Fibroblast of skin of abdomen (primary cell): Measurements from ENCODE around the gene FAM162A.
"Not testable (repeated sequence)": the region's sequence is repeated elsewhere in the genome, so short reads cannot be mapped to it uniquely, and the experiment has no call there.

Experiments used
- DNase-seq: peaks from one replicate; pipeline ENCODE4 v3.0.0-alpha.2; 2013

FAM162A gene

DNA sequence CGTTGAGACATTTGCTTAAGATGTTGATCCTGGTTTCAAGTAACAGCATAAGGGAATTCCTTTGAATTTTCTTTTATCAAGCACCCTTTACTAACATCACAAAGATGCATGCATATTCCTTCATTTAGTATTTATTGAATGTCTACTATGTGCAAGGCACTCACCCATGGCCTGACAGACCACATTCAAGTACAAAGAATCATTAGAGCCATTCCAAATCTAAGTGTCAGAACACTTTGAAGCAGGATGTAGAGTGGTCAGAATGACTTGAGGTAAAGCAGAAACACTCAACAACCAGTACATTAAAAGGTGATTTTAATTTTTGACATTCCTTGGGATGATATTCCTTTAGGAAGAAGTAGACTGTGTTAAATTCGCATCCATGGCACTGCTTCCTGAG lies 37.9 kb downstream of the FAM162A start:
- DNase-seq: no peak

DNA sequence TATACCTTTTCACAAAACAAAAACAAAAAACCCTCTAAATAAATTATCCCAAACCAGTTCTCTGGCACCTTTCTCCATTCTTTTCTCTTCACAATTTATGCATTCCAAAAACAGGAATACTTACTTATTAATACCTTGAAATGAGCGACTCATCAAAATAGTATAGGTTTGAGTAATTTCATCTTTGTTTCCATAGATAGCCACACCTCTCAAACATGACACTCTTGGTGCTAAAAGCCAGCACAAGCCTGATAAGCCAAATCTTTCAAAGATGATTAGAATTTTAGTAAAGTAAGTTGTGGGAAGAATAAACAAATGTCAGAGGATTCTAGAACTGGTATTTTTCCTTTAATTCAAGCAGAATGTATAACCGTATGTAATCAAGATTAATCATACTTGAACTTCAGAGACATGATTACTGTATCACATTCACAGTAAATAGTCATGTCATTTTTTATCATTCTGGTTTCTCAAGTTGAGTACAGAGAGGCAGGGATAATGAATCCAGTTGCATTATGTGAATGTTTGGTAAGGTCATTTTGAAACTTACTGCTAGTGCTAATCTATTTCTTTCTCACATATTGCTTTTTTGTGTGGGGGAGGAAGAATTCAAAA lies 44.0 kb downstream of the FAM162A start:
- no peak for DNase-seq

DNA sequence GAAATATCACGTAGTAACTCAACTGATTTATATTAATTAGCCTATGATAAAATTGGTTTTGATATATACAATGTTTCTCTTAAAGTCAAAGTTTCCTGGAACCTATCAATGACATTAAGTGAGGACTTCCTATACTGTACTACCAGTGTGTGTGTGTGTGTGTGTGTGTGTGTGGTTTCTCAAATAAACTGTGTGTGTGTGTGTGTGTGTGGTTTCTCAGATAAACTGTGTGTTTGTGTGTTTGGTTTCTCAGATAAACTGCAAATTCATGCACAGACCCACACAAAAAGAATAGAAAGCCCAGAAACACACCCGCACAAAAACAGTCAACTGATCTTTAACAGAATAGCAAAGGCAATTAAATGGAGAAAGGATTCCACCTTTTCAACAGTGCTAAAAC lies 46.4 kb downstream of the FAM162A start:
- DNase-seq: no peak

DNA sequence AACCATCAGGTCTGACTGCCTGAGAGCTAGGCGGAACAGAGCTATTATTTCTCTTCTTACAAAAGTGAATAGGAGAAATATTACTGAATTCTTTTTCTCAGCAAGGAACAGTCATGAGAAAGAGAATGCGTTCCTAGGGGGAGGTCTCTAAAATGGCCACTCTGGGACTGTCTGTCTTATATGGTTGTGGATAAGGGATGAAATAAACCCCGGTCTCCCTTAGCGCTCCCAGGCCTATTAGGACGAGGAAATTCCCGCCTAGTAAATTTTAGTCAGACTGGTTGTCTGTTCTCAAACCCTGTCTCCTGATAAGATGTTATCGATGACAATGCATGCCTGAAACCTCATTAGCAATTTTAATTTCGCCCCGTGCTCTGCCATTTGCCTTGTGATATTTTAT lies 52.0 kb downstream of the FAM162A start:
- DNase-seq: no peak

DNA sequence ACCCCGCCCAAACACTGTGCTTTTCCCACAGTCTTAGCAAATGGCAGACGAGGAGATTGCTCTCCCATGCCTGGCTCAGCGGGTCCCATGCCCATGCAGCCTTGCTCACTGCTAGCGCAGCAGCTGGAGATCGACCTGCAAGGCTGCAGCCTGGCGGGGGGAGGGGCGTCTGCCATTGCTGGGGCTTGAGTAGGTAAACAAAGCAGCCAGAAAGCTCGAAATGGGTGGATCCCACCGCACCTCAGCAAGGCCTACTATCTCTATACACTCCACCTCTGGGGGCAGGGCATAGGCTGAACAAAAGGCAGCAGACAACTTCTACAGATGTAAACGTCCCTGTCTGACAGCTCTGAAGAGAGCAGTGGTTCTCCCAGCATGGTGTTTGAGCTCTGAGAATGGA lies 59.1 kb downstream of the FAM162A start:
- DNase-seq: no peak

DNA sequence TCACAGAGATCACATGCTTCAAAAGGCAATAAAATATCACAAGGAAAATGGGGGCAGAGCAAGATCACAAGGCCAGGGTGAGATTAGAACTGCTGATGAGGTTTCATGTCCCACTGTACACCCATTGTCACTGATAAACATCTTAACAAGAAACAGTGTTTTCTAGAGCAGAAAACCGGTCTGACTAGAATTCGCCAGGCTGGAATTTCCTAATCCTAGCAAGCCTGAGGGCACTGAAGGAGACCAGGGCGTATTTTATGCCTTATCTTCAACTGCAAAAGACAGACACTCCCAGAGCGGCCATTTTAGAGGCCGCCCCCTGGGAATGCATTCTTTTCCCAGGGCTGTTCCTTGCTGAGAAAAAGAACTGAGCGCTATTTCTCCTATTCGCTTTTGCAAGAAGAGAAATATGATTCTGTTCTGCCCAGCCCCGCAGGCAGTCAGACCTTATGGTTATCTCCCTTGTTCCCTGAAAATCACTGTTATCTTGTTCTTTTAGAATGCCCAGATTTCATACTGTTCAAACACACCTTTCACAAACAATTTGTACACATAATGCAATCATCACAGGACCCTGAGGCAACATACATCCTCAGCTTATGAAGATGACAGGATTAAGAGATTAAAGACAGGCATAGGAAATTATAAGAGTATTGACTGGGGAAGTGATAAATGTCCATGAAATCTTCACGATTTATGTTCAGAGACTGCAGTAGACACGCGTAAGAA lies 59.9 kb downstream of the FAM162A start:
- DNase-seq: not testable (repeated sequence)

DNA sequence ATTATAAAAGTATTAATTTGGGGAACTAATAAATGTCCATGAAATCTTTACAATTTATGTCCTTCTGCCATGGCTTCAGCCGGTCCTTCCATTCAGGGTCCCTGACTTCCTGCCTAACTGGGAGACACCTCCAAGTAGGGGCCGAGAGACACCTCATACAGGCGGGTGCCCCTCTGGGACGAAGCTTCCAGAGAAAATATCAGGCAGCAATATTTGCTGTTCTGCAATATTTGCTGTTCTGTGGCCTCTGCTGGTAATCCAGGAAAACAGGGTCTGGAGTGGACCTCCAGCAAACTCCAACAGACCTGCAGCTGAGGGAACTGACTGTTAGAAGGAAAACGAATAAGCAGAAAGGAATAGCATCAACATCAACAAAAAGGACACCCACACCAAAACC lies 60.5 kb downstream of the FAM162A start:
- not testable (repeated sequence) for DNase-seq

DNA sequence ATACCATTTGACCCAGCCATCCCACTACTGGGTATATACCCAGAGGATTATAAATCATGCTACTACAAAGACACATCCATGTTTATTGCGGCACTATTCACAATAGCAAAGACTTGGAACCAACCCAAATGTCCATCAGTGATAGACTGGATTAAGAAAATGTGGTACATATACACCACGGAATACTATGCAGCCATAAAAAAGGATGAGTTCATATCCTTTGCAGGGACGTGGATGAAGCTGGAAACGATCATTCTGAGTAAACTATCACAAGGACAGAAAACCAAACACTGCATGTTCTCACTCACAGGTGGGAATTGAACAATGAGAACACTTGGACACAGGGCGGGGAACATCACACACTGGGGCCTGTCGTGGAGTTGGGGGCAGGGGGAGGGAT lies 64.2 kb downstream of the FAM162A start:
- DNase-seq: not testable (repeated sequence)

DNA sequence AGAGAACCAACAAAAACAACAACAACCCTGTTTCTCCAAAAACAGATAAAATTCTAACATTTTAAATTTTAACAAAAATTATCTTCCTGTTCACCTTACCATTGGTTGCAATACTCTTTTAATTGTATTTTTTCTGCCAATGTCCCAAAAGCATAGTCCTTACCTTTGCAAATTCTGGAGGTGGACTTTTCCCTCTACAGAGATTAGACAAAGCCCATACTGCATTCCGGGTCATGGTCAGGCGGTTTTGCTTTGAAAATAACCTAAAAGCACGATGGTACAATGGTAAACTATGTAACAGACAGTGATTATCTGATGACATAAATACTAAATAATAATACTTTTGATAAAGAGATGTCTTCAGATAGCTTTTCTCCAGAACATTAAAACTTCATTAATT lies 67.4 kb downstream of the FAM162A start:
- DNase-seq: no peak

DNA sequence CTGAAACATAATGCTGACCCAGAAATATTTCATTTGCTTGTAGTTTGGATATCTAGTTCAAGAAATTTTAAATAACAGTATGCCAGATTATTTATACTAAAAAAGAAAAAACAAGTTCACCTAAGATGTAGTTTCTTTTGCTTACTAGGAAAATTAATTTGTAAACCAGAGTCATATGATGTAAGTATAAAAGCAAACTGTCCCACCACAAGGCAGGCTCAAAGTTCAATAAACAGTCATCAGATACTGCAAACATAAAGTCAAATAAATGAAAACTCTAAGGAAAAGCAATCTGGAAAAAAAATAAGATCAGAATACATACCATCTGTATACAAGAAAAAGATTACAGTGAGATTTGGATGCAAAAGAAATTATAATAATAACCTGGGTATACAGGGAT lies 72.1 kb downstream of the FAM162A start:
- no peak for DNase-seq

DNA sequence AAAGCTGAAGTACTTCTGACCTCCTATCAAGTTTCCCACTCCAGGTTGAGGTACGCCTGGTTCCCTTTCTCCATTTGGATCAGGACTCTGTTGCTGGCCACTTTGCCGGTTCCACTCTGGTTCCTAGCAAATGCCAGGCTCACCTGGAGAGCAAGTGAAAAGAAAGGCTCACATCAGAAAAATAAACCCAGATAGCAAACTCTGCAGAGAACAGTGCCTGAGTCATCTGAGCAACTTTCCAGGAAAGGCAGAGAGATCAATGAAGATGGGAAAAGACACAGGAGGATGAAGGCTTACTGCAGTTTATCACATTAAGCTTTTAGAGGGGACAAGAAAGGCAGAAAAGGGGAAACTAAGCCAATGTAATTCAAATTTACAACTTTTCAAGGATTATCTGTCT lies 73.7 kb downstream of the FAM162A start:
- no peak for DNase-seq

DNA sequence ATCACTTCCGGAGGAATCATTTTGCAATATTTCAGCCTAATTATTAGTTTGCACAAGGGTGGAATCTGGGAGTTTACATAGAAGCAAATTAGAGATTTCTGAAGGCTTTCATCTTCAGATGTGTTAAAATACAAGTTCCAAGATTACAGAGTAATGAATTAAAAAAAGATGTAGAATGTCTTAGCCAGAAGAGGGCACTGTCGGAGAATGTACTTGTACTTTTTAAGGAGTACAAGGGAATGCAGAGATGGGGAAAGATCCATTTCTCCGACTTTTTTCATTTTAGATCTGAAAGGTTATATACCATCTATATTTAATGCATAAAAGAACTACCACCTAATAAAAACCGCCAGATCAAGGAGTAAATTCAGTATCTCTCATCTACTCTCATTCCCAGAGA lies 75.0 kb downstream of the FAM162A start:
- DNase-seq: peak; percentile 50

DNA sequence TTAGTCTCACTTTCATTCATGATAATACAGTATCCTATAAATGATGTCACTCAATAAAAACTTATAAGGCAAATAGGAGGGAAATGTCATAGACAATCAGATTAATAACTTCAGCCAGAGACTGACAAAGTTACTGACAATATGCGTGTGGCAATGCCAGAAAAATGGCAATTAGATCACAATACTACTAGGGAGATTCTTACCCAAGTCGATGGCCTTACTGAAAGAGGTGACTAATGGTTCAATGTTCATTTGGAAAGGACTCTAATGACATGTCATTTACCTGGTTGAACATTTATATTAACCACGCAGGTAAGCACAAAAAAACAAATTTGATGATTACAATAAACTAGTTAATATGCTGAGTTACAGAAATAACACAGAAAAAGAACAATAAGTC lies 77.8 kb downstream of the FAM162A start:
- no peak for DNase-seq
